Measurements from ENCODE around the gene PCCA. TPM values are rescaled to one million over a fixed set of nuclear protein-coding genes. Genes with fewer than 3 reads are reported as not detected.

PCCA gene
- total RNA-seq, 3 donors from 2014 or later, result 46.6 to 69.8 (median 64.7) TPM

DNA sequence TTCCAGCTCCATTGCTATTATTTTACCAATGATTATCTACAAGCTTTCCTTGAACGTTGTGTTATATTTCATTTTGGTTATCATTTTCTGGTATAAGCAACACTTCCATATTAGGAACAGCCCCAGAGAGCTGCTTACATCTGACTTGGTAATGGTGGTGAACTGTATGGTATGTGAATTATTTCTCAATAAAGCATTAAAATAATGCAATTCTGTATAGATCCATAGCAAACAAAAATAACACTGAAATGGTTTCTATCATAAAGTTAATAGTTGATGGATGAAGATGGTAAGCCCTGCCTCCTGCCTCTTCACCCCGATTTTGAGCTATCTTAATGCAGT lies 472.2 kb downstream of the PCCA start:
- no peak for DNase-seq (ENCODE audit: low spot score in 2 of 2)
- intact Hi-C loops (cut with DNase I; ENCODE audit: low total_unique reads), result no loop called here
- H3K27ac ChIP-seq, result no peak overlapping the region

DNA sequence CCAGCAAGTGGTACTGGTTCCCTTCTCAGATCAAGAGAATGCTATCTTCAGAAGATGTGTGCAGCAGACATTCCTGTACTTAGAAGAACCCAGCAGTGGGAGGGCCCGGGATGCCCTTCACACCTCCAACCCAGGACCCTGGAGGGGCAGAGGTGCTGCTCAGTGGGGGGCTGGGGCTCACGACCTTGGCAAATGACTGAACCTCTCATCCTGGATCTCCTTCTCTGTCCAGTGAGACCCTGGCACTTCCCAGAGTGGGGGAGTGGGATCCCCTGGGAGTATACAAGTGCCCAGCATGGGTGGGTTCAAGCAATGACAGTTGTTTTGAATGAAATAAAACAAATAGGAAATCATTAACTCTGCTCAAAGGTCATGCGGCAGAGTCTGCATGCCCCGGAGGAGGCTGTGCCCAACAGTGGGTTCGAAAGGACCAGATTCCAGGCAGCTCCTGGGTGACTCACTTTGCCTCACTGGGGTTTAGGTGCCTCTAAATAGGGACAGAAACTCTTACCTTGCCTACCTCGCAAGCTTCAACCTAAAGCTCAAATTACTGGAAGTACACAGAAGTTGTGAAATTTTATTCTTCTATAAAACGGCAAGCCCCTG lies 472.8 kb downstream of the PCCA start:
- H3K4me1 ChIP-seq, result no peaks in the 10 kb centered on the region
- no peaks in the 10 kb centered on the region for H3K36me3 ChIP-seq
- no peak for DNase-seq (ENCODE audit: low spot score in 2 of 2)
- no peak for TF ChIP-seq POLR2A (IDR thresholded peaks at IDR 0.05)
- no peak for TF ChIP-seq CTCF (IDR thresholded peaks at IDR 0.05)
- TF ChIP-seq POLR2AphosphoS5 (IDR thresholded peaks at IDR 0.05), result no peak
- H3K4me3 ChIP-seq, result no peak overlapping the region
- H3K27me3 ChIP-seq, result no peaks in the 10 kb centered on the region
- H3K9me3 ChIP-seq, result peaks cover 5 to 8% of the 10 kb centered on the region in 2 donors
- intact Hi-C loops (cut with DNase I; ENCODE audit: low total_unique reads), result no loop called here
- H3K27ac ChIP-seq, result no peak overlapping the region

More for the DNA sequence above, 472.2 kb downstream of the PCCA start:
- no peak overlapping the region for H3K4me3 ChIP-seq
- peaks cover 1 to 4% of the 10 kb centered on the region in 2 donors for H3K9me3 ChIP-seq
- no peaks in the 10 kb centered on the region for H3K27me3 ChIP-seq
- no peaks in the 10 kb centered on the region for H3K36me3 ChIP-seq
- no peaks in the 10 kb centered on the region for H3K4me1 ChIP-seq
- no peak for TF ChIP-seq CTCF (IDR thresholded peaks at IDR 0.05)
- TF ChIP-seq POLR2AphosphoS5 (IDR thresholded peaks at IDR 0.05), result no peak
- no peak for TF ChIP-seq POLR2A (IDR thresholded peaks at IDR 0.05)

- intact Hi-C loops (cut with DNase I; ENCODE audit: low total_unique reads), result no loop called here
- no peak overlapping the region for H3K4me3 ChIP-seq
- no peaks in the 10 kb centered on the region for H3K4me1 ChIP-seq
- peaks cover 5 to 8% of the 10 kb centered on the region in 2 donors for H3K9me3 ChIP-seq
- H3K27me3 ChIP-seq, result no peaks in the 10 kb centered on the region
- no peak for DNase-seq (ENCODE audit: low spot score in 2 of 2)
- H3K27ac ChIP-seq, result no peak overlapping the region
- no peaks in the 10 kb centered on the region for H3K36me3 ChIP-seq
- TF ChIP-seq CTCF (IDR thresholded peaks at IDR 0.05) (no peak), POLR2A (IDR thresholded peaks at IDR 0.05) (no peak), POLR2AphosphoS5 (IDR thresholded peaks at IDR 0.05) (no peak)
Observed at GRCh38 chr13:100563779-100564178, 474.9 kb downstream of the PCCA start.

DNA sequence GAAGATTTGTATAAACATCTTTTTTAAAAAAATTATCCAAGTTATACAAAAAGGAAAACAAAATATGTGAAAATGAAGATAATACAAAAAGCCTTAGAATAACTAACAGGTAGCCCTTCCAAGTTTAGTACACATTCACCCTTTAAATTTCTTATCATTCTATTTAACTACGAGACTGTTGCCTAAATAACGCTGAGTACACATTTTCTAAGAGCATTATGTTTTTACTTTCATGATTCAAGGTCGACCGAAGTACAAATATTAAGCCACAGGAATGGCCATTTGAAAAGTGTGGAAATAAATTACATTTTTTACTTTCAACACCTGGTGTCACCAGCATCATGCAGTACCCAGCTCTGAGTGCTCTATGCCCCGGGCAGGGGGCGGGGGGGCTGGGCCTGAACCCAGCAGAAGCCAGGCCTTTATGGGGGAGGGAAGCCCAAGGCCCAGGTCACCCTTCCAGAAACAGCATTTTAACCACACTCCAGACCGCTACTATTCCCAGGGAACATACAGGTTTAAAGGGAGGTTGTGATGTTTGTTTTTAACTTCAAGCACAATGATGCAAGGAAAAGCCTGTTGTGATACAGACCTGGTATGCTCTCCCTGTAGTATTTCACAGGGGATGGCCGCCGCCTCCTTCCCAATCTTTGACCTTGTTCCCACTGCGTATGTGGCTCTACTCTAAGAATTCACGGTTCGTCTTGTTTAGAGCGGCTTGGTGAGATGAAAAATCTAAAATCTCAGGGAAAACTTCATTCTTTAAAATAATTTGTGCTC lies 475.7 kb downstream of the PCCA start:
- Histone ChIP-seq H3K36me3 (no peaks in the 10 kb centered on the region), H3K27ac (no peak overlapping the region), H3K9me3 (peaks cover 5 to 8% of the 10 kb centered on the region in 2 donors), H3K4me1 (no peaks in the 10 kb centered on the region), H3K27me3 (no peaks in the 10 kb centered on the region), H3K4me3 (no peak overlapping the region)
- intact Hi-C loops (cut with DNase I; ENCODE audit: low total_unique reads), result no loop called here
- DNase-seq (ENCODE audit: low spot score in 2 of 2), result no peak
- TF ChIP-seq POLR2A (IDR thresholded peaks at IDR 0.05), result no peak
- no peak for TF ChIP-seq CTCF (IDR thresholded peaks at IDR 0.05)
- no peak for TF ChIP-seq POLR2AphosphoS5 (IDR thresholded peaks at IDR 0.05)

- DNase-seq (ENCODE audit: low spot score in 2 of 2), result no peak
- no peaks in the 10 kb centered on the region for H3K27me3 ChIP-seq
- H3K9me3 ChIP-seq, result peaks cover 5 to 8% of the 10 kb centered on the region in 2 donors
- TF ChIP-seq POLR2AphosphoS5 (IDR thresholded peaks at IDR 0.05), result no peak
- intact Hi-C loops (cut with DNase I; ENCODE audit: low total_unique reads), result no loop called here
- no peaks in the 10 kb centered on the region for H3K36me3 ChIP-seq
- H3K4me3 ChIP-seq, result no peak overlapping the region
- no peak overlapping the region for H3K27ac ChIP-seq
- no peaks in the 10 kb centered on the region for H3K4me1 ChIP-seq
Observed at GRCh38 chr13:100565286-100565685, 476.4 kb downstream of the PCCA start.

All from breast epithelium (tissue), 4 donors.